ENCODE data around the gene PGAP2.
A peak's percentile ranks its signal among the peaks of the same experiment; 100 is the strongest.

DNA sequence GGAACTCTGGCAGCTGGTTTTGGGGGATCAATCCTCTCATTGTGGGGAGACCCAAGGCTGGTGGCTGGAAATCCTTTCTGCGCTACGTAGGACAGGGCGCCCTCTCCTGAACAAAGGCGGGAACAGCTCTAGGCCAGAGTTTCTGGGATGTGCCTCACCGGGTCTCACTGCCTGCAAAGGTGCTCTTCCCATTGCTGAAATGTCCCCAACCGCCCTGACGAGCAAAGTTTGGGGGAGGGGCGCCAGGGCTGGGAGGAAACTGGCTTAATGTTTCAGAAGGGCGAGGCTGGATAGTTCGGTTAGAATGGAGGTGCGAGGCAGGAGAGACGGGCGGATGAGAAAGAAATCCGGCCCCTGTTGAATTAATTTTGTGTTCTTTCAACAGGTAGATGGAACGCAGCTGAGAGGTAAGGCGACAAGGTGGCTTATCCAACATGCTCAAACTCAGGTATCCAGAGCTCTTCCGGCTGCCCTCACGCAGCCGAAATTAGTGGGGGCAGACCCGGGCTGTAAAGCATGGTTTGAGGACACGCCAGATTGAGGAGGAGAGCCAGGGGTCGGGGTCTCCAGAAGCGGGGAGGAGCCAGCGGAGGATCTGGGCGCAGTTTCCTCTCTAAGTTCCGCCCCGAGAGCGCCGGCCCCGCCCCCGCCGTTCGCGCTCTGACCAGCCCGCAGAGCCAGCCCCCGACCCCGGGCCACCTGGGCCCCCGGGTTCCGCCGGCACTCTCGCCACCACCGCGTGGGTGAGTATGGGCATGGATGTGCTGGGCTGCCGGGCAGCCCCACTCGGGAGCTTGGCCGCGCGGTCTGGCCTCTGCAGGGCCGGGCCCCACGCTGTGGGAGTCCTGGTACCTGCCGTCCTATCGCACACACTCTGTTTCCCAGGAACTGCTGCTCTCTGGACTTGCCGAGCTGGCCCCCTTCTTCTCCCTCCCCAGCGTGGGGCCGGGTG, at the start of gene PGAP2:
- TF ChIP-seq, protein P1, sequence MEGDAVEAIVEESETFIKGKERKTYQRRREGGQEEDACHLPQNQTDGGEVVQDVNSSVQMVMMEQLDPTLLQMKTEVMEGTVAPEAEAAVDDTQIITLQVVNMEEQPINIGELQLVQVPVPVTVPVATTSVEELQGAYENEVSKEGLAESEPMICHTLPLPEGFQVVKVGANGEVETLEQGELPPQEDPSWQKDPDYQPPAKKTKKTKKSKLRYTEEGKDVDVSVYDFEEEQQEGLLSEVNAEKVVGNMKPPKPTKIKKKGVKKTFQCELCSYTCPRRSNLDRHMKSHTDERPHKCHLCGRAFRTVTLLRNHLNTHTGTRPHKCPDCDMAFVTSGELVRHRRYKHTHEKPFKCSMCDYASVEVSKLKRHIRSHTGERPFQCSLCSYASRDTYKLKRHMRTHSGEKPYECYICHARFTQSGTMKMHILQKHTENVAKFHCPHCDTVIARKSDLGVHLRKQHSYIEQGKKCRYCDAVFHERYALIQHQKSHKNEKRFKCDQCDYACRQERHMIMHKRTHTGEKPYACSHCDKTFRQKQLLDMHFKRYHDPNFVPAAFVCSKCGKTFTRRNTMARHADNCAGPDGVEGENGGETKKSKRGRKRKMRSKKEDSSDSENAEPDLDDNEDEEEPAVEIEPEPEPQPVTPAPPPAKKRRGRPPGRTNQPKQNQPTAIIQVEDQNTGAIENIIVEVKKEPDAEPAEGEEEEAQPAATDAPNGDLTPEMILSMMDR (IDR thresholded peaks at IDR 0.05), result peak in 1 of 3 donors; percentile 54
- no peak for TF ChIP-seq POLR2A (IDR thresholded peaks at IDR 0.05)

Data from ovary (tissue), 3 donors.